ENCODE results near the gene ECHDC1.

Gene ECHDC1

GRCh38 chr6:127288705-127289104, 54.7 kb downstream of the ECHDC1 start:
- DNase-seq, result peak; percentile 35

GRCh38 chr6:127282184-127282583, 61.2 kb downstream of the ECHDC1 start:
- no peak for DNase-seq

GRCh38 chr6:127279815-127280214, 63.6 kb downstream of the ECHDC1 start:
- DNase-seq, result no peak

GRCh38 chr6:127277878-127278843, 65.2 kb downstream of the ECHDC1 start:
- no peak for DNase-seq

DNA sequence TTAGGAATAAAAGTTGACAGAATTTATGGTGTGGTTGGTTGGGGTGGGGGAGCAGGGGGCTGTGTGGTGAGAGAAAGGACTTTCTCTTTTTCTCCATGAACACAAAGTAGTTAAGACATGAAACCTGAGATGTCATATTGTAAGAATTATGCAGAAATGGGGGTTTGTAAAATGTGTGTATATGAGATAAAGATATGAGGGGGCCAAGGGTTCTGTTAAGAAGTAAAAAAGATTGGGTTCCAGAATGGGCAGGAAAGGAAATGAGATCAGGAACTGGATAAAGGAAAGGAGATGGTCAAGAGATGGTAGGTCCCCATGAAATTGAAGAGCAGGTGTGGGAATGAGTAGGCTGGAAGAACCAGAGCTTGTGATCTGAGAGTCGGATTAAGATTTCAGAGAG, 67.1 kb downstream of the ECHDC1 start:
- no peak for DNase-seq

DNA sequence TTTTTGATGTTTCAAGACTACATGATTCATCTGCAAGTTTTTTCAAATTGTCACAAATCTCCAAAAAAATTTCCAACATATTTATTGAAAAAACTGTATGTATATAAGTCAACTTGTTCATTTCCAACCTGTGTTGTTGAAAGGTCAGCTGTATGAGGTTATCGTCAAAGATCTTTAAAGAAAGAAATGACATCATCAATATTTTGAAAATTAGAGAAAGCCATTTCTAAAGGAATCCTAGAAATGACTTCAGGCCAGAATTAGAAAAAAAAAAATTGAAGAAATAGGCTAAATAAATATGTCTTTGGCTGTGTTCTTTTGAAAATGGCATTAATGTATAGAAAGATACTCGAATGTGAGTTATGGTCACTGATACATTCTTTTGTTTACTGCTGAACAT, 69.9 kb downstream of the ECHDC1 start:
- DNase-seq, result no peak

GRCh38 chr6:127272576-127272975, 70.8 kb downstream of the ECHDC1 start:
- DNase-seq, result no peak

DNA sequence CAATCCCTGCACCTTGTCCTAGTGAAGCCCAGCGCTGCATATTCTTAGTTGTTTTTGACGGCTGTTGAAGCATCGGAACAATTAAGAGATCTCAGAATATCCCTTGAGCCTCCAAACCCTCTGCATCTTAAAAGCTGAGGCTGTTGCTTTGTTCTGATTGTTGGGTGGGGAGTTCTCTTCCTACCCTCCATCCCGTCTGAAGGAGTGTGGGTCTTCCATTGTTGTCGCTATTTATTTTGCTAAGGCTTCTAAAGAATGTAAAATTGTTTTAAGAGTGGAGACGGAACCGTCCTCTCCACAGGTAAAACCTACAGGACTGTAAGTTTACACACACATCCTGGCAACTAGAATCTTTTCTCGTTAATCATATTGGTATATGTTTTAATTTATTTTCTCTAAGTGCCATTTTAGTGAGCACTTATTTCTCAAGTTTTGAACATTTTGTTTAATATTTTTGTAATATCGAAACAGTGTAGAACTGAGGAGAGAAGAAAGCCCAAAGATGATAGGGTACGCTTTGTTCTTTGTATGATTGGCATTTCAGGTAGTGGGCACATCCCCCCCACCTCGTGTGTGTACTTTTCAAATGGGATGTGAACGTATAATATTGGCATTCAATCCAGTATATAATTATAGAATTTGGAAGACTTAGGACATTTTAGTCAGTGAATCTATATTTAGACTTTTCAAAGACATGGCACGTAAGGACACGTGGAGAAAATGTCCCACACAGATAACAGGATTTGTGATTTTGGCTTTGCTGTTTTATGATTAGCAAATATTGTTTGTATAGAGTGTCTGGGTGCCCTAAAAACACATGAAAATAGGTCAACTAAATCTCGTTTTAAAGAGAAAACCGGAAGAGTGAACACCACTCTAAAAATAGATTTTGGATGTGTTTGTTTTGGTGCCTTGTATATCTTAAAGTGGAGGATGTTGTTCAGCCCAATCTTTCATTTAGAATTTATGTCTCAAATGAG, 75.5 kb downstream of the ECHDC1 start:
- DNase-seq, result peak; percentile 1

- DNase-seq, result peak; percentile 58
Observed at GRCh38 chr6:127266892-127267645, 76.3 kb downstream of the ECHDC1 start.

DNA sequence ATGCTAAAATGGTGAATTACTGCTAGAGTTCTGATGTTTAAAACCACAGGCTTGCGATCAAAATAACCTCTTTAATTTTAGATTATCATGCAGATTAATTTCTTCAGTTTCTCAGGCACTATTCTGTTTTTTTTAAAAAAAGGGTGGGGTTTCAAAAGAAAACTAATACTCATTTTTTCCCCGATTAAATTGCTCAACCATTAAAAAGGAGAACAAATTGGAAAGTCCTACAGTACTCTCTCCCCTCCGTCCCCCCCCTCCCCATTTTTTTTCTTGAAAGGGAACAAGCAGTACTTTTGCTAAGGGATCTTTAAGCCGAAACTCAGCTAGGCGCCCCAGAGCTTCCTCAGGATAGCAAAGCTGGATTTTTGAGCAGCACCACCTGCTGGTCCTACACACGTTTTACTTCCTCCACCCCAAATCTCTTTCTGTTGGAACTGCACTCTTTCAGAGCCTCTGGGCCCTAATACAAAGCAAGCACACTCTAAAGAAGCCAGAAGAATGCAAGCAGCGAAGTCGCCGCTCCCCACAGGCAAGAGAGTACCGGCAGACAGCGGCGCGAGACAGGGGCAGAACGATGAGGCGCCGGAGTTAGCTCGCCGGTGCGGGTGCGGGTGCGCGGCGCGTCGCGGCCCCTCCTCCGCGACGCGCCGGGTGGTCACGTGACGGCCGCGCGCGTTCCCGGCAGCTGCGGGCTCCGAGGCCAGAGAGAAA, 77.1 kb downstream of the ECHDC1 start, which contains the start of gene RNF146:
TSS of gene RNF146 (plus strand) at position 687 of the 714 bp plus-strand sequence. CDS start 13,475 bp downstream, outside the sequence.
- peak; percentile 86 for DNase-seq

- DNase-seq, result no peak
Observed at GRCh38 chr6:127263481-127263880, 79.9 kb downstream of the ECHDC1 start.

DNA sequence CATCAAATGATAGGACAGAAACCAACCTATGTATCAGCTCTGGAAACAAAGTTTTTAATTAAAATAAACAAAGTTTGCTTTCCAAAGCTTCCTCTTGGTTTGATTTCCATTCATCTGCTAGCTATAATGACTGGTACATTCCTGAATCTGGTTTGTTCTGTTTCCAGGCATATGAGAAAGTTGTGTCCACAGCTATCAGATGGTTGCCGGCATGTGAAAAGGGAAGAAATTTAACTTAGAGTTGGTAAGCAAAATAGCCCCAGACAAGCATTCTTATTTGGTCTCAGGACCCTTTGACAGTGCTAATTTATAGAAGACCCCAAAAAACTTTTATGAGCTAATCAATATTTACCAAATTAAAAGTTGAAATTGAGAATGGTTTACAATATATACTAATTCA, 80.5 kb downstream of the ECHDC1 start:
- no peak for DNase-seq

GRCh38 chr6:127255286-127255685, 88.1 kb downstream of the ECHDC1 start:
- no peak for DNase-seq

DNA sequence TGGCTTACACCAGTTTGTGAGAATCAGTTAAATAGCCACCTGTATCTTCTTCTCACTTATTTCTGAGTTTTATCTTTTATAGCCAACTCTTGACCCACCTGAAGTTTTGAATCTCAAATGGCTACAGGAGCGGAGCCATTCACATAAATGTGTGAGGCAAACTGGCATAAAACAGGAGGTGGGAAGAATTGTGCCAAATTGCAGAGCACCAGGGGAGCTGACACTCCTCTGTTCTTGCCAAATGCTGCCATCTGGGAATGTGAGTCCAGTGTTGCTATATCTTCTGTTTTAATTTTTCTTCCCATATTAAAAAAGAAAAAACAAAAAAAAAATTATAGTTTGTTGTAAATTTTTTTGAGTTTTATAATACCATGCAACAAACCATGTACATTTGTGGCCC, 93.8 kb downstream of the ECHDC1 start:
- no peak for DNase-seq

DNA sequence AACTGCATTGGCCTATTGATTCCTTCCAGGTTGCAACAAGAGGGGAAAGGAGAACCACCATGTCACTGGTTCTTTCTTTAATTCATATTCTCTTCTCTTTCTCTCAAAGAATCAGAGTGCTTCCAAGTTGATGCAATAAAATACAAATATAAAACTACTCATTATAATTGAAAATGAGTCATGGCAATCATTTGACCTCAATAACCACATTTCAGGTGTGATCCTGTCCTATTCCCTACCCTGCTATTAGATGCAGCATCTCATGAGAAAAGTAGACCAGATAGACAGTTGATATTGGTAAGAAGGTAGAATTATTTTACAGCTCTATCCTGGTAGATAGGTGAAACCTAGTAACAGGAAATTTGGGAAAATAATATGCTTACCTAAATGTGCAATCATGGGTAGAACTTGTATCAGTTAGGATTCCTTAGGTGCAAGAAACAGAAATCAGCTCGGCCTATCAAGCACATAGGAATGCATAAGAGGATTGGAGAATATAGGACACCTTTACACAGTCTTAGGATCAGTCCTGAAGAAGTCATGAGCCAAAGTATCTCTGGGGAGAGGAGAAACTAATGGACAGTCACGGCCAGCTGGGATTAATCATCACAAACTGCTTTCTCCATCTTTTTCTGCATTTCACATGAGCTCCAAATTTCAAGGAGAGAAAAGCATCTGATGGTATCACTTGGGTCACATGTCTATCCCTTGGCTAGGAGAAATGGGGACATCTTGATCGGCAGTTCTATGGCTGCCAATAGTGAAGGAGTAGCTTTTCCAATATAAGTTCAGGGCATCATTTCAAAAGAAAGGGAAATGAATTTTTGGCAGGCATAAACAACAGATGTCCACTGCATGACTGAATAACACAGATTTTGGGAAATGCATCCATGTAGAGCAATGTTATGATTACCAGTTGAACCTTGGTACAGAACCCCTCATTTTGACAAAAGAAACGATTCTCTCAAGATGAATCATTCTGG, 96.0 kb downstream of the ECHDC1 start:
- no peak for DNase-seq

GRCh38 chr6:127243501-127243900, 99.9 kb downstream of the ECHDC1 start:
- DNase-seq, result no peak

Data from fibroblast of skin of scalp (primary cell).